SK-N-SH treated with all-trans-retinoic acid at 6 μM for 48 hours (cell line): ENCODE results near the gene HSPB6.

Source experiments
- ATAC-seq: fragments of 200-7000 bp; cut with Tn5 transposase; 3 replicates; pipeline ENCODE4 v1.9.1; 2020; ENCODE audit warnings: mild to moderate bottlenecking, moderate library complexity
- ARNTL ChIP-seq: fragments of 450-650 bp; formaldehyde crosslinking; IDR thresholded peaks from 2 replicates; pipeline ENCODE4 v1.5.0; 2020; ENCODE audit warnings: low read depth, mild to moderate bottlenecking, moderate library complexity, borderline replicate concordance
- CREB5 ChIP-seq: fragments of 250-450 bp; sonication (Bioruptor Pico); IDR thresholded peaks from 2 replicates; pipeline ENCODE4 v1.5.1; 2020; ENCODE audit warnings: low read depth, mild to moderate bottlenecking, moderate library complexity
- CSDC2 ChIP-seq: fragments of 250-450 bp; sonication (Bioruptor Pico); IDR thresholded peaks from 2 replicates; pipeline ENCODE4 v1.5.0; 2020; ENCODE audit warnings: mild to moderate bottlenecking, moderate library complexity
- CSRNP3 ChIP-seq: fragments of 250-450 bp; sonication (Bioruptor Pico); IDR thresholded peaks from 2 replicates; pipeline ENCODE4 v1.5.1; 2021; ENCODE audit warnings: mild to moderate bottlenecking, moderate library complexity
- ESRRG ChIP-seq: fragments of 250-450 bp; sonication (Bioruptor Pico); IDR thresholded peaks from 2 replicates; pipeline ENCODE4 v1.6.1; 2021; ENCODE audit warnings: mild to moderate bottlenecking
- GLIS3 ChIP-seq: fragments of 250-450 bp; sonication (Bioruptor Pico); IDR thresholded peaks from 2 replicates; pipeline ENCODE4 v1.5.0; 2020; ENCODE audit warnings: mild to moderate bottlenecking, moderate library complexity
- ISL1 ChIP-seq: fragments of 250-450 bp; sonication (Bioruptor Pico); IDR thresholded peaks from 2 replicates; pipeline ENCODE4 v2.1.2; 2022; ENCODE audit warnings: mild to moderate bottlenecking, moderate library complexity
- OSR1 ChIP-seq: fragments of 250-450 bp; sonication (Bioruptor Pico); IDR thresholded peaks from 2 replicates; pipeline ENCODE4 v1.8.0; 2022; ENCODE audit warnings: moderate library complexity, mild to moderate bottlenecking, inconsistent platforms
- PATZ1 ChIP-seq: fragments of 250-450 bp; sonication (Bioruptor Pico); IDR thresholded peaks from 2 replicates; pipeline ENCODE4 v1.8.0; 2020; ENCODE audit warnings: mild to moderate bottlenecking, moderate library complexity, borderline replicate concordance
- POU6F1 ChIP-seq: fragments of 250-450 bp; sonication (Bioruptor Pico); IDR thresholded peaks from 2 replicates; pipeline ENCODE4 v1.8.0; 2021; ENCODE audit warnings: low read depth, mild to moderate bottlenecking, moderate library complexity, borderline replicate concordance
- PPARA ChIP-seq: fragments of 250-450 bp; sonication (Bioruptor Pico); IDR thresholded peaks from 2 replicates; pipeline ENCODE4 v1.5.0; 2020; ENCODE audit warnings: mild to moderate bottlenecking, borderline replicate concordance
- RARB ChIP-seq: fragments of 250-450 bp; sonication (Bioruptor Pico); IDR thresholded peaks from 2 replicates; pipeline ENCODE4 v1.8.0; 2021; ENCODE audit warnings: mild to moderate bottlenecking, moderate library complexity
- SNAI2 ChIP-seq: fragments of 250-450 bp; sonication (Bioruptor Pico); IDR thresholded peaks from 2 replicates; pipeline ENCODE4 v1.5.0; 2020; ENCODE audit warnings: mild to moderate bottlenecking, moderate library complexity
- TCF4 ChIP-seq: fragments of 250-450 bp; sonication (Bioruptor Pico); IDR thresholded peaks from 2 replicates; pipeline ENCODE4 v1.8.0; 2021; ENCODE audit warnings: mild to moderate bottlenecking, moderate library complexity, borderline replicate concordance
- TOX ChIP-seq: fragments of 250-450 bp; sonication (Bioruptor Pico); IDR thresholded peaks from 2 replicates; pipeline ENCODE4 v1.8.0; 2021; ENCODE audit warnings: mild to moderate bottlenecking, moderate library complexity, borderline replicate concordance
- TSHZ2 ChIP-seq: fragments of 250-450 bp; sonication (Bioruptor Pico); IDR thresholded peaks from 2 replicates; pipeline ENCODE4 v1.5.0; 2020; ENCODE audit warnings: mild to moderate bottlenecking, moderate library complexity
- ZC3H10 ChIP-seq: fragments of 250-450 bp; sonication (Bioruptor Pico); IDR thresholded peaks from 2 replicates; pipeline ENCODE4 v1.5.1; 2021; ENCODE audit warnings: mild to moderate bottlenecking, moderate library complexity
- ZFP3 ChIP-seq: fragments of 250-450 bp; sonication (Bioruptor Pico); IDR thresholded peaks from 2 replicates; pipeline ENCODE4 v1.5.0; 2020; ENCODE audit warnings: mild to moderate bottlenecking, moderate library complexity
- ZFP30 ChIP-seq: fragments of 450-650 bp; formaldehyde crosslinking; IDR thresholded peaks from 2 replicates; pipeline ENCODE4 v1.5.0; 2022; ENCODE audit warnings: mild to moderate bottlenecking, moderate library complexity
- ZNF565 ChIP-seq: fragments of 450-650 bp; formaldehyde crosslinking; conservative IDR thresholded peaks from 2 replicates; pipeline ENCODE4 v1.5.0; 2020; ENCODE audit warnings: low read depth, mild to moderate bottlenecking, moderate library complexity
- ZNF8 ChIP-seq: fragments of 450-650 bp; formaldehyde crosslinking; IDR thresholded peaks from 2 replicates; pipeline ENCODE4 v1.5.0; 2020; ENCODE audit warnings: mild to moderate bottlenecking, moderate library complexity

HSPB6 gene

GRCh38 chr19:35732540-35733179, 24.2 kb downstream of the HSPB6 start:
- TF ChIP-seq ARNTL (CRISPR knock-in tag) (no peak), ZNF8 (no peak), CREB5 (CRISPR knock-in tag) (no peak), ZNF565 (CRISPR knock-in tag) (no peak), TCF4 (CRISPR knock-in tag) (no peak), CSDC2 (CRISPR knock-in tag) (no peak), ZFP30 (CRISPR knock-in tag) (no peak), SNAI2 (CRISPR knock-in tag) (no peak), CSRNP3 (CRISPR knock-in tag) (no peak), RARB (CRISPR knock-in tag) (no peak), ISL1 (CRISPR knock-in tag) (no peak), TOX (CRISPR knock-in tag) (no peak)
- TF ChIP-seq, all 23 proteins: peak for 0
- ATAC-seq: no peak

- ATAC-seq: no peak
- TF ChIP-seq ZFP3 (CRISPR knock-in tag): no peak
- TF ChIP-seq POU6F1 (CRISPR knock-in tag): no peak
- no peak for TF ChIP-seq OSR1
- no peak for TF ChIP-seq TSHZ2 (CRISPR knock-in tag)
- no peak for TF ChIP-seq RARB (CRISPR knock-in tag)
- no peak for TF ChIP-seq GLIS3 (CRISPR knock-in tag)
- TF ChIP-seq SNAI2 (CRISPR knock-in tag): no peak
- TF ChIP-seq PATZ1 (CRISPR knock-in tag): no peak
- no peak for TF ChIP-seq CSRNP3 (CRISPR knock-in tag)
- TF ChIP-seq TOX (CRISPR knock-in tag): no peak
- no peak for TF ChIP-seq PPARA (CRISPR knock-in tag)
- TF ChIP-seq CREB5 (CRISPR knock-in tag): no peak
- no peak for TF ChIP-seq TCF4 (CRISPR knock-in tag)
- no peak for TF ChIP-seq ISL1 (CRISPR knock-in tag)
- no peak for TF ChIP-seq ZC3H10 (CRISPR knock-in tag)
- TF ChIP-seq ESRRG (CRISPR knock-in tag): no peak
- TF ChIP-seq ZNF565 (CRISPR knock-in tag): no peak
Measured at GRCh38 chr19:35731779-35732405, 24.9 kb downstream of the HSPB6 start.
